Heart left ventricle (tissue), 16 donors: ENCODE results near the gene CD101. TPM values are rescaled to one million over a fixed set of nuclear protein-coding genes. Genes with fewer than 3 reads are reported as not detected.
A peak's percentile ranks its signal among the peaks of the same experiment; 100 is the strongest.

Experiments
- ATAC-seq, 4 donors: fragments of 200-7000 bp; cut with Tn5 transposase; one replicate each; pipeline ENCODE4 v1.9.1; 2020 to 2022; ENCODE audit warnings: moderate library complexity in 4 of 4, mild to moderate bottlenecking in 3 of 4, moderate number of reproducible peaks in 1 of 4
- DNase-seq, 5 donors: peaks; one replicate each; pipeline ENCODE4 v3.0.0-alpha.2; 2020
- H3K27ac ChIP-seq, 12 donors: fragments of 200-600 bp; sonication (generic) in 4 of 12; one replicate each; pipeline versions ENCODE4 v1.5.0 to v1.8.0; 2016 to 2022; ENCODE audit warnings: mild to moderate bottlenecking in 2 of 12
- H3K27me3 ChIP-seq, 9 donors: fragments of 200-600 bp; sonication (generic) in 2 of 9; one replicate each; pipeline versions ENCODE4 v1.5.1 to v1.8.0; 2016 to 2022; ENCODE audit warnings: mild to moderate bottlenecking in 3 of 9
- H3K36me3 ChIP-seq, 9 donors: fragments of 200-600 bp; sonication (generic) in 2 of 9; one replicate each; pipeline versions ENCODE4 v1.5.0 to v1.8.0; 2018 to 2022; ENCODE audit warnings: mild to moderate bottlenecking in 2 of 9
- H3K4me1 ChIP-seq, 12 donors: fragments of 200-600 bp; sonication (generic) in 4 of 12; one replicate each; pipeline versions ENCODE4 v1.5.0 to v1.8.0; 2016 to 2022; ENCODE audit warnings: mild to moderate bottlenecking in 3 of 12
- H3K4me3 ChIP-seq, 12 donors: fragments of 200-600 bp; sonication (generic) in 4 of 12; one replicate each; pipeline versions ENCODE4 v1.5.0 to v1.8.0; 2017 to 2022; ENCODE audit warnings: mild to moderate bottlenecking in 9 of 12, moderate library complexity in 4 of 12
- H3K9me3 ChIP-seq, 12 donors: fragments of 200-600 bp; sonication (generic) in 4 of 12; one replicate each; pipeline versions ENCODE4 v1.5.0 to v1.8.0; 2016 to 2022; ENCODE audit warnings: mild to moderate bottlenecking in 1 of 12
- CTCF ChIP-seq, 12 donors: fragments of 200-600 bp; sonication (generic) in 4 of 12; IDR thresholded peaks; one replicate each; pipeline versions ENCODE4 v1.5.0 to v1.8.0; 2018 to 2022; ENCODE audit warnings: antibody characterized with exemption in 12 of 12, mild to moderate bottlenecking in 5 of 12
- POLR2A ChIP-seq, 2 donors: fragments of 450-650 bp; IDR thresholded peaks; one replicate each; pipeline ENCODE4 v1.6.1; 2017; ENCODE audit warnings: antibody characterized with exemption in 2 of 2, mild to moderate bottlenecking in 2 of 2, moderate library complexity in 2 of 2
- WGBS, 4 donors: extraction: QIAGEN DNeasy Blood & Tissue Kit in 2 of 4; methylation state at CpG; one replicate each; pipeline versions ENCODE4 v1.1.5 to v1.1.7; 2013 to 2018; 5-methylcytosine and 5-hydroxymethylcytosine counted together
- intact Hi-C, 10 donors: fragments of 100-400 bp; cut with DNase I; formaldehyde crosslinking; loops; one replicate each; pipeline versions ENCODE4 v1.11.1 to v1.14.2; 2022
- polyA plus RNA-seq, 2 donors: library from polyadenylated mRNA; stranded (reverse); fragments of 200-250 nt; gene quantifications; one replicate each; pipeline ENCODE4 v1.2.3, GENCODE V29; 2013
- total RNA-seq, 9 donors: library from RNA; depleted of rRNA in 2 of 9; stranded (reverse); fragments of >200 nt in 2 of 9; fragmentation: NEBNext Ultra II Directional in 3 of 9; extraction: Animal tissue kit (Norgen Biotek cat#: 25700) in 3 of 9; gene quantifications; one replicate each; pipeline versions ENCODE4 v1.1.0 to v1.2.4, GENCODE V29; 2016 to 2023
- donor health status: ischemic (EF 13 %, LVEDD 7.1; RV severe dilation, severe dysfunction).
- donor health status: healthy with polysubstance abuse.
- donor health status: DM: no; HTN: yes; CAD: no.
- donor health status: DM: no; HTN: no; CAD: no.
- donor health status: ischemic (EF 25% LVEDD 6.9; RV normal size, moderate dysfunction).
- donor health status: ischemic (EF 25% LVEDD 5.7; RV mildly dilated, moderate dysfunction).
- donor health status: healthy.
- donor health status: DM: yes; HTN: yes; CAD: no.
- donor health status: ischemic (EF 35%, LVEDD 5.7; RV mildly dilated, moderate dysfunction).
- donor health status: nonischemic (EF 11% LVEDD 7.7; RV severe dilation, severe dysfunction).
- donor health status: DM: yes; HTN: yes; CAD: no.
- donor health status: PGD.
- donor health status: ischemic (EF 29% LVEDD 5.4; RV normal size, mild dysfunction).
- donor health status: nonischemic (EF 23%, LVEDD 6.1; RV moderate dilation, normal function).

Gene CD101
- total and polyA plus RNA-seq, 11 donors: 0.38 to 2.5 (median 0.87) TPM

- H3K27me3 ChIP-seq: no peaks in the 10 kb centered on the region
- no peak overlapping the region for H3K4me3 ChIP-seq
- intact Hi-C loops: loop anchor here in 2 of 10 donors (10.0 kb wide), 2 partner anchors 49 to 169 kb away; no protein-coding TSS in a partner anchor
- WGBS, 4 donors: 47 to 62% (median 56%) methylated on average over 7 of the region's 7 CpGs
- peak overlapping the region in 2 of 12 donors; percentile 3 to 39 for H3K27ac ChIP-seq
- H3K9me3 ChIP-seq: no peaks in the 10 kb centered on the region
- TF ChIP-seq POLR2A (IDR thresholded peaks at IDR 0.05) (no peak), CTCF (IDR thresholded peaks at IDR 0.05) (no peak)
- H3K36me3 ChIP-seq: no peaks in the 10 kb centered on the region
- peaks cover 0 to 5% (median 0%) of the 10 kb centered on the region in 12 donors for H3K4me1 ChIP-seq
- ATAC-seq (no peak), DNase-seq (no peak)
These were observed 32.2 kb downstream of the CD101 start for GRCh38 chr1:117033772-117034171.

GRCh38 chr1:117034791-117035290, 33.3 kb downstream of the CD101 start:
- WGBS, 4 donors: 90 to 92% (median 91%) methylated on average over 7 of the region's 7 CpGs

GRCh38 chr1:117036018-117036461, 34.5 kb downstream of the CD101 start:
- TF ChIP-seq POLR2A (IDR thresholded peaks at IDR 0.05) (no peak), CTCF (IDR thresholded peaks at IDR 0.05) (no peak)
- Histone ChIP-seq H3K36me3 (no peaks in the 10 kb centered on the region), H3K4me1 (peaks cover 0 to 5% (median 0%) of the 10 kb centered on the region in 12 donors), H3K27me3 (no peaks in the 10 kb centered on the region), H3K27ac (no peak overlapping the region), H3K4me3 (no peak overlapping the region), H3K9me3 (no peaks in the 10 kb centered on the region)
- intact Hi-C loops: loop anchor here in 2 of 10 donors (10.0 kb wide), 2 partner anchors 51 to 171 kb away; no protein-coding TSS in a partner anchor
- DNase-seq (no peak), ATAC-seq (no peak)
- 63 to 73% (median 67%) methylated on average over 5 to 6 of the region's 6 CpGs for WGBS, 4 donors

More at GRCh38 chr1:117034791-117035290, 33.3 kb downstream of the CD101 start:
- intact Hi-C loops: loop anchor here in 2 of 10 donors (10.0 kb wide), 2 partner anchors 50 to 170 kb away; no protein-coding TSS in a partner anchor
- ATAC-seq (no peak), DNase-seq (no peak)
- Histone ChIP-seq H3K4me1 (peaks cover 0 to 5% (median 0%) of the 10 kb centered on the region in 12 donors), H3K27ac (no peak overlapping the region), H3K27me3 (no peaks in the 10 kb centered on the region), H3K4me3 (no peak overlapping the region), H3K9me3 (no peaks in the 10 kb centered on the region), H3K36me3 (no peaks in the 10 kb centered on the region)
- no peak for TF ChIP-seq POLR2A (IDR thresholded peaks at IDR 0.05)
- no peak for TF ChIP-seq CTCF (IDR thresholded peaks at IDR 0.05)

- DNase-seq: no peak
- no peaks in the 10 kb centered on the region for H3K9me3 ChIP-seq
- H3K4me1 ChIP-seq: peaks cover 0 to 5% (median 0%) of the 10 kb centered on the region in 12 donors
- H3K4me3 ChIP-seq: no peak overlapping the region
- no peaks in the 10 kb centered on the region for H3K27me3 ChIP-seq
- ATAC-seq: no peak
- H3K36me3 ChIP-seq: no peaks in the 10 kb centered on the region
- TF ChIP-seq CTCF (IDR thresholded peaks at IDR 0.05) (no peak), POLR2A (IDR thresholded peaks at IDR 0.05) (no peak)
- intact Hi-C loops: loop anchor here in 2 of 10 donors (10.0 kb wide), 2 partner anchors 53 to 173 kb away; no protein-coding TSS in a partner anchor
- WGBS, 4 donors: 79 to 93% (median 89%) methylated on average over 1 of the region's 1 CpG
- H3K27ac ChIP-seq: no peak overlapping the region
These were observed 36.2 kb downstream of the CD101 start for GRCh38 chr1:117037802-117038201.
